K562 (cell line): ENCODE measurements around the gene SLC6A16. TPM values are rescaled to one million over a fixed set of nuclear protein-coding genes. Genes with fewer than 3 reads are reported as not detected.

Source experiments
- ATAC-seq: fragments of 200-7000 bp; cut with Tn5 transposase; 3 replicates; pipeline ENCODE4 v1.9.1; 2020; ENCODE audit warnings: moderate library complexity
- BruUV-seq: library from RNA; stranded (reverse); fragments of 400-500 nt; replicated peaks from 2 replicates; lab custom pipeline; 2021; lab: Mats Ljungman, UMichigan
- CTCF ChIA-PET: fragments of 300-600 bp; formaldehyde crosslinking; extraction: SDS; loops from one replicate; lab custom pipeline; 2021; ENCODE audit warnings: low intra/inter-chr PET ratio; lab: Yijun Ruan, JAX
- POLR2A ChIA-PET: fragments of 300-600, 350-650 bp; sonication (Branson Sonifier 250); formaldehyde crosslinking; extraction: SDS; loops from one replicate; lab custom pipeline; 2021; ENCODE audit warnings: antibody characterized with exemption, inconsistent platforms; lab: Yijun Ruan, JAX
- DNase-seq, 4 experiments: peaks; one replicate each; pipeline versions ENCODE4 v3.0.0 to v3.0.0-alpha.2; 2011 to 2018; ENCODE audit warnings: low spot score in 3 of 4, mixed read lengths in 3 of 4; ENCODE audit errors: extremely low read depth in 1 of 4
- FAIRE-seq: peaks from 2 replicates; lab custom pipeline; 2011; peaks lifted over from hg19 to GRCh38; lab: Jason Lieb, UNC
- H2AFZ ChIP-seq: 2 replicates; pipeline ENCODE4 v1.6.0; 2011; ENCODE audit warnings: low read depth, low read length, control low read depth, inconsistent platforms
- H3K27ac ChIP-seq: fragments of 200-600 bp; 3 replicates; pipeline ENCODE4 v1.8.0; 2011; ENCODE audit warnings: low read depth, mild to moderate bottlenecking, control low read depth, inconsistent platforms, low read length, moderate library complexity, mixed read lengths; ENCODE audit errors: extremely low read depth
- H3K27me3 ChIP-seq, 2 experiments: fragments of 300-600 bp in 1 of 2; 2 replicates in 1 of 2; 3 replicates in 1 of 2; pipeline versions ENCODE4 v1.6.0 to v1.8.0; 2011; ENCODE audit warnings: inconsistent platforms in 2 of 2, low read length in 2 of 2, mild to moderate bottlenecking in 1 of 2, mixed read lengths in 1 of 2, moderate library complexity in 1 of 2; ENCODE audit not compliant: control insufficient read depth in 2 of 2, insufficient read depth in 2 of 2
- H3K36me3 ChIP-seq: fragments of 300-600 bp; 3 replicates; pipeline ENCODE4 v1.8.0; 2011; ENCODE audit warnings: mild to moderate bottlenecking, low read length, inconsistent platforms; ENCODE audit not compliant: control insufficient read depth, insufficient read depth
- H3K4me1 ChIP-seq, 2 experiments: fragments of 200-600 bp in 1 of 2; replicated peaks in 1 of 2; 2 replicates in 1 of 2; 3 replicates in 1 of 2; pipeline versions ENCODE4 v1.5.1 to v1.8.0; 2011; ENCODE audit warnings: inconsistent platforms in 2 of 2, low read length in 2 of 2, mild to moderate bottlenecking in 1 of 2, mixed read lengths in 1 of 2, moderate library complexity in 1 of 2; ENCODE audit not compliant: control insufficient read depth in 2 of 2, insufficient read depth in 2 of 2
- H3K4me2 ChIP-seq: 2 replicates; pipeline ENCODE4 v1.6.1; 2011; ENCODE audit warnings: low read length, control low read depth, inconsistent platforms, mixed read lengths; ENCODE audit not compliant: insufficient read depth
- H3K4me3 ChIP-seq: fragments of 200-600 bp; sonication (generic), shearing (Covaris generic); 2 replicates; pipeline ENCODE4 v1.5.1; 2016; ENCODE audit warnings: control low read depth, inconsistent platforms
- H3K79me2 ChIP-seq: fragments of 200-600 bp; 3 replicates; pipeline ENCODE4 v1.8.0; 2011; ENCODE audit warnings: low read length, inconsistent platforms; ENCODE audit not compliant: control insufficient read depth, insufficient read depth
- H3K9ac ChIP-seq, 2 experiments: 2 replicates each; pipeline versions ENCODE4 v1.6.0 to v1.6.1; 2011; ENCODE audit warnings: low read depth in 2 of 2, low read length in 2 of 2, control low read depth in 1 of 2, inconsistent platforms in 1 of 2, mild to moderate bottlenecking in 1 of 2, mixed read lengths in 1 of 2; ENCODE audit not compliant: insufficient read depth in 1 of 2
- H3K9me1 ChIP-seq: one replicate; pipeline ENCODE4 v1.6.0; 2011; ENCODE audit warnings: inconsistent platforms, mild to moderate bottlenecking, low read length, moderate library complexity; ENCODE audit not compliant: control insufficient read depth, insufficient read depth
- H3K9me3 ChIP-seq: replicated peaks from 2 replicates; pipeline ENCODE4 v1.5.1; 2011; ENCODE audit warnings: low read depth, low read length, inconsistent platforms; ENCODE audit not compliant: control insufficient read depth, insufficient read depth
- H4K20me1 ChIP-seq: replicated peaks from 2 replicates; pipeline ENCODE4 v1.6.1; 2011; ENCODE audit warnings: low read length, inconsistent platforms, mixed read lengths; ENCODE audit not compliant: control insufficient read depth, insufficient read depth
- ARNT ChIP-seq, 2 experiments: fragments of 450-650 bp; IDR thresholded peaks; 2 replicates each; pipeline ENCODE4 v1.6.1; 2016; ENCODE audit warnings: mild to moderate bottlenecking in 1 of 2
- FOS ChIP-seq: IDR thresholded peaks from 3 replicates; pipeline ENCODE4 v1.6.1; 2011; ENCODE audit not compliant: insufficient read length; ENCODE audit errors: extremely low read depth
- FOXK2 ChIP-seq, 2 experiments: fragments of 450-650 bp; IDR thresholded peaks in 1 of 2; conservative IDR thresholded peaks in 1 of 2; 2 replicates each; pipeline ENCODE4 v1.6.1; 2016; ENCODE audit warnings: low read depth in 2 of 2, mild to moderate bottlenecking in 1 of 2
- LARP7 ChIP-seq: fragments of 450-650 bp; IDR thresholded peaks from 2 replicates; pipeline ENCODE4 v1.6.1; 2016
- NFATC3 ChIP-seq: fragments of 450-650 bp; IDR thresholded peaks from 2 replicates; pipeline ENCODE4 v1.6.1; 2017; ENCODE audit warnings: mild to moderate bottlenecking
- PPARD ChIP-seq: fragments of 250-450 bp; sonication (Bioruptor Pico); IDR thresholded peaks from 2 replicates; pipeline ENCODE4 v1.8.0; 2022; ENCODE audit warnings: inconsistent platforms, mild to moderate bottlenecking, moderate library complexity
- SAP30 ChIP-seq: fragments of 200-600 bp; sonication (generic); IDR thresholded peaks from 2 replicates; pipeline ENCODE4 v1.6.1; 2012; ENCODE audit warnings: borderline replicate concordance, low read depth, mild to moderate bottlenecking, moderate library complexity, low read length, control low read depth, inconsistent platforms; ENCODE audit not compliant: insufficient read depth, poor library complexity, severe bottlenecking
- SMAD3 ChIP-seq: fragments of 450-650 bp; formaldehyde crosslinking; conservative IDR thresholded peaks from 2 replicates; pipeline ENCODE4 v1.4.0; 2020; ENCODE audit warnings: mild to moderate bottlenecking
- SRSF3 ChIP-seq: fragments of 200-400 bp; formaldehyde crosslinking; IDR thresholded peaks from 2 replicates; pipeline ENCODE4 v1.6.1; 2016; ENCODE audit warnings: mild to moderate bottlenecking, low read length, moderate library complexity; ENCODE audit not compliant: insufficient read depth
- TCF3 ChIP-seq: sonication (generic); formaldehyde crosslinking; IDR thresholded peaks from 2 replicates; pipeline ENCODE4 v1.4.0; 2020; ENCODE audit warnings: mild to moderate bottlenecking, missing genetic modification reagents
- WHSC1 ChIP-seq: IDR thresholded peaks from one replicate; pipeline ENCODE4 v1.6.1; 2012; ENCODE audit warnings: low read length, control low read depth, inconsistent platforms
- XRCC5 ChIP-seq: fragments of 200-400 bp; formaldehyde crosslinking; IDR thresholded peaks from 2 replicates; pipeline ENCODE4 v1.6.1; 2017; ENCODE audit warnings: low read depth, mild to moderate bottlenecking, low read length
- ZC3H4 ChIP-seq: sonication (generic); formaldehyde crosslinking; IDR thresholded peaks from 2 replicates; pipeline ENCODE4 v1.9.0; 2021; ENCODE audit warnings: missing genetic modification reagents, borderline replicate concordance
- ZFP1 ChIP-seq: fragments of 450-650 bp; formaldehyde crosslinking; IDR thresholded peaks from 2 replicates; pipeline ENCODE4 v1.4.0; 2020; ENCODE audit warnings: mild to moderate bottlenecking, mixed read lengths
- ZNF76 ChIP-seq: fragments of 250-450 bp; sonication (Bioruptor Pico); IDR thresholded peaks from 2 replicates; pipeline ENCODE4 v1.4.0; 2020; ENCODE audit warnings: mild to moderate bottlenecking, moderate library complexity, borderline replicate concordance
- ZZZ3 ChIP-seq: fragments of 450-650 bp; IDR thresholded peaks from 2 replicates; pipeline ENCODE4 v1.6.1; 2016; ENCODE audit warnings: antibody characterized with exemption, mild to moderate bottlenecking, moderate library complexity
- WGBS: fragments of 100-300 bp; shearing (Covaris generic); methylation state at CpG from one replicate; pipeline ENCODE4 v1.1.6; 2016; ENCODE audit warnings: low coverage, mixed read lengths; ENCODE audit not compliant: insufficient coverage; ENCODE audit errors: missing lambda C conversion rate; 5-methylcytosine and 5-hydroxymethylcytosine counted together
- in situ Hi-C: fragments of 300-500 bp; cut with MboI; formaldehyde crosslinking; loops from 4 replicates; pipeline ENCODE4 v1.15.0; 2018; ENCODE audit warnings: inconsistent platforms, mixed read lengths
- intact Hi-C: fragments of 100-400 bp; cut with micrococcal nuclease; formaldehyde crosslinking; loops from 2 replicates; pipeline ENCODE4 v1.14.2; 2022
- polyA plus RNA-seq, 8 experiments: library from polyadenylated mRNA; depleted of rRNA in 4 of 8; stranded (reverse) in 5 of 8; unstranded in 3 of 8; fragments of >200 nt; fragmentation: Nextera tagmentation in 2 of 8; fragmentation: Illumina TruSeq in 1 of 8; extraction: Ambion mirVana in 2 of 8; extraction: Trizol in 1 of 8; gene quantifications; 2 replicates each; pipeline versions ENCODE4 v1.2.1 to v1.2.3, GENCODE V29; 2011 to 2014; ENCODE audit warnings: inconsistent platforms in 1 of 8, missing spikeins in 1 of 8
- total RNA-seq, 7 experiments: library from RNA; depleted of rRNA in 6 of 7; stranded (reverse); fragments of >200 nt in 6 of 7; fragmentation: Illumina TruSeq in 2 of 7; extraction: Trizol in 2 of 7; gene quantifications; 2 replicates each; pipeline versions ENCODE4 v1.2.1 to v1.2.3, GENCODE V29; 2011 to 2021; ENCODE audit warnings: low replicate concordance in 1 of 7
- TF ChIP-seq, protein P1 (sequence below): fragments of 450-650 bp; conservative IDR thresholded peaks from 2 replicates; pipeline ENCODE4 v1.6.1; 2016; ENCODE audit warnings: missing genetic modification characterization, low read depth, mild to moderate bottlenecking, control low read depth, missing compliant biosample characterization

The SLC6A16 gene
- total and polyA plus RNA-seq, 9 of the 15 experiments (the other 6 are each of a cell fraction or from before 2014, with no cell fraction given) = 0.05 to 0.95 (median 0.36) TPM

GRCh38 chr19:49357186-49357585, 32.2 kb upstream of the SLC6A16 start:
- Histone ChIP-seq H3K4me3 (no peak overlapping the region), H3K9ac (peak overlapping the region in 1 of 2 experiments; percentile 65; a peak in 1 of 4 replicates)
- intact Hi-C loops = no loop called here
- no peak for TF ChIP-seq TCF3 (CRISPR knock-in tag)
- no peak for TF ChIP-seq ZC3H4 (CRISPR knock-in tag)
- TF ChIP-seq SAP30 = no peak
- no peak for TF ChIP-seq NFATC3
- TF ChIP-seq WHSC1 = no peak
- TF ChIP-seq, all 486 proteins: peak for 0
- Histone ChIP-seq H3K9me1 (no peaks in the 10 kb centered on the region), H2AFZ (no peak overlapping the region), H3K4me1 (peaks cover 7 to 34% of the 10 kb centered on the region in 2 experiments; a peak in 4 of 5 replicates), H3K4me2 (no peak overlapping the region), H3K9me3 (no peaks in the 10 kb centered on the region), H3K27me3 (no peaks in the 10 kb centered on the region), H3K36me3 (peaks cover 21% of the 10 kb centered on the region; the same call in 1 of the 3 replicates), H4K20me1 (no peaks in the 10 kb centered on the region), H3K79me2 (peaks cover 7% of the 10 kb centered on the region; the same call in 1 of the 3 replicates), H3K27ac (no peak overlapping the region)
- in situ Hi-C loops = no loop called here
- POLR2A ChIA-PET = no interaction called here
- CTCF ChIA-PET = no interaction called here
- WGBS = 74% methylated on average over 7 of the region's 9 CpGs
- no TSS peak for BruUV-seq
- no peak for FAIRE-seq
- no peak for DNase-seq
- no peak for ATAC-seq

DNA sequence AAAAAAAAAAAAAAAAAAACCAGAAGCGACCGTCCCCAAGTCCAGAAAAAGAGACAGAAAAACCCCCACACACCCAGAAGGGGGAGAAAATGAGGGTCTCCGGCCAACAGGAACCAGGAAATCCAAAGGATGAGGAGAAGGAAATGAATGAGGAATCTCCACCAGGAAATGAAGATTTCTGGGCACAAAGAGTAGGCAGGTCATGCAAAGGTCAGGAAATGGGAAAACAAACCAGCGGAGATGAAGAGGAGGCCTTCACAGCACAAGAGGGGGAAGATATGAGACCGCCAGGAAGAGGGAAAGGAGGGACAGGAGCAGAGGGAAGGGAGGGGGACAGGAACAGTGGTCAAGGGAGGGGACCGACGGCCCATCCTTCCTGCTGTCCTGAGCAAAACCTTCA, 31.4 kb upstream of the SLC6A16 start:
- no peaks in the 10 kb centered on the region for H3K9me3 ChIP-seq
- no peak overlapping the region for H3K4me2 ChIP-seq
- peaks cover 22% of the 10 kb centered on the region; the same call in 1 of the 3 replicates for H3K36me3 ChIP-seq
- H3K9ac ChIP-seq = peak overlapping the region; percentile 22 to 81; a peak in 3 of 4 replicates
- no peaks in the 10 kb centered on the region for H4K20me1 ChIP-seq
- ChIA-PET CTCF (no interaction called here), POLR2A (no interaction called here)
- no peak overlapping the region for H3K4me3 ChIP-seq
- no peak overlapping the region for H2AFZ ChIP-seq
- intact Hi-C loops = no loop called here
- ATAC-seq (no peak), FAIRE-seq (no peak), DNase-seq (no peak)
- H3K79me2 ChIP-seq = peaks cover 4% of the 10 kb centered on the region; the same call in 1 of the 3 replicates
- in situ Hi-C loops = no loop called here
- H3K27ac ChIP-seq = no peak overlapping the region
- no TSS peak for BruUV-seq
- WGBS = 53% methylated on average over 4 of the region's 7 CpGs
- H3K4me1 ChIP-seq = peaks cover 7 to 26% of the 10 kb centered on the region in 2 experiments; a peak in 4 of 5 replicates
- H3K9me1 ChIP-seq = no peaks in the 10 kb centered on the region
- no peaks in the 10 kb centered on the region for H3K27me3 ChIP-seq
- TF ChIP-seq FOS (no peak), ZZZ3 (no peak), PPARD (no peak), LARP7 (no peak), FOXK2 (conservative IDR thresholded peaks at IDR 0.05 in 1 of 2, IDR thresholded peaks at IDR 0.05 in 1 of 2; ENCODE audit: low read depth in 2 of 2) (no peak), SMAD3 (CRISPR knock-in tag) (no peak), ARNT (IDR thresholded peaks at IDR 0.05) (no peak), SRSF3 (no peak), XRCC5 (no peak), ZFP1 (CRISPR knock-in tag) (no peak), ZNF76 (CRISPR knock-in tag) (no peak)
- TF ChIP-seq, protein P1, sequence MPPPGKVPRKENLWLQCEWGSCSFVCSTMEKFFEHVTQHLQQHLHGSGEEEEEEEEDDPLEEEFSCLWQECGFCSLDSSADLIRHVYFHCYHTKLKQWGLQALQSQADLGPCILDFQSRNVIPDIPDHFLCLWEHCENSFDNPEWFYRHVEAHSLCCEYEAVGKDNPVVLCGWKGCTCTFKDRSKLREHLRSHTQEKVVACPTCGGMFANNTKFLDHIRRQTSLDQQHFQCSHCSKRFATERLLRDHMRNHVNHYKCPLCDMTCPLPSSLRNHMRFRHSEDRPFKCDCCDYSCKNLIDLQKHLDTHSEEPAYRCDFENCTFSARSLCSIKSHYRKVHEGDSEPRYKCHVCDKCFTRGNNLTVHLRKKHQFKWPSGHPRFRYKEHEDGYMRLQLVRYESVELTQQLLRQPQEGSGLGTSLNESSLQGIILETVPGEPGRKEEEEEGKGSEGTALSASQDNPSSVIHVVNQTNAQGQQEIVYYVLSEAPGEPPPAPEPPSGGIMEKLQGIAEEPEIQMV (tag) = no peak
